ENCODE data around the gene ORC4. TPM values are rescaled to one million over a fixed set of nuclear protein-coding genes. Genes with fewer than 3 reads are reported as not detected.

The ORC4 gene
- total RNA-seq, 1 donor from 2014 or later: 41.3 TPM

DNA sequence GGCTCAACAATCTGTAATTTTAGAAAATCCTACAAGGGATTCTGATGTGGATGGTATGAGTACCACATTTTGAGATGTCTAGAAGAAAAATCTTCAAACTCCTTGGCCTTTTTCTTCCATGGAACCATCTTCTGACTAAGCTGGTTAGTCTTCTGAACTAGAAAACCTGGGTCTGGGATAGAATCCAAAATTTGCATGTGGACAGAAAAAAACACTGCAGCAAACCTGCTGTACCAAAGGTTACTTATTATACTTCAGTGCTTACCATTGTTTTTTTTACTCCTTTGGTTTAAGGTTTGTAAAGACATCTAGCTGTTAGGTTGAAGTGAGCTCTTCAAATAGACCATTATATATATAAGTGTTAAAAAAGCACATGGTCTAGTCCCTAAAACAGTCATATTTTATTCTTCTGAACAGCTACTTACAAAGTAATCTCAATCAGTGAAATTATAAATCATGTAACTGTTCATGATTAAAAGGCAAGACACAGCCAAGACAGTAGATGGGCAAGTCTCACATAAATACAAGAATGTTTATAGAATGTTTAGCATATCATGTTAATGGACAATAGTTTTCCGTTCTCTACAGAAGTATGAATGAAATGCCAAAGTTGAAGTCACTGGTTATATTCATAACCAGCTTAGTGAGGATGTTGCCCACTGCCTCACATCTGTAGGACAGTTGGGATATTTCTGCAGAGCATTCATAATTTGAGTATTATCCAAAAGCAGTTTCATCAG lies 85.5 kb downstream of the ORC4 start:
- no peak for ATAC-seq
- intact Hi-C loops (cut with DNase I): no loop called here
- Histone ChIP-seq H3K27ac (no peak overlapping the region), H3K27me3 (ENCODE audit: low read depth) (no peaks in the 10 kb centered on the region), H3K36me3 (peaks cover 36% of the 10 kb centered on the region), H3K4me1 (peaks cover 5% of the 10 kb centered on the region), H3K9me3 (no peaks in the 10 kb centered on the region), H3K4me3 (no peak overlapping the region)
- DNase-seq: no peak
- TF ChIP-seq CTCF (IDR thresholded peaks at IDR 0.05): no peak

GRCh38 chr2:147933931-147934330 lies 86.6 kb downstream of the ORC4 start:
- no peak for TF ChIP-seq CTCF (IDR thresholded peaks at IDR 0.05)
- H3K27ac ChIP-seq: no peak overlapping the region
- ATAC-seq (no peak), DNase-seq (no peak)
- no peaks in the 10 kb centered on the region for H3K4me1 ChIP-seq
- no peak overlapping the region for H3K4me3 ChIP-seq
- intact Hi-C loops (cut with DNase I): no loop called here
- no peaks in the 10 kb centered on the region for H3K9me3 ChIP-seq
- no peaks in the 10 kb centered on the region for H3K27me3 ChIP-seq (ENCODE audit: low read depth)
- peaks cover 36% of the 10 kb centered on the region for H3K36me3 ChIP-seq

- H3K36me3 ChIP-seq: peaks cover 35% of the 10 kb centered on the region
- no peak overlapping the region for H3K27ac ChIP-seq
- TF ChIP-seq CTCF (IDR thresholded peaks at IDR 0.05): no peak
- no peak overlapping the region for H3K4me3 ChIP-seq
- intact Hi-C loops (cut with DNase I): no loop called here
- no peaks in the 10 kb centered on the region for H3K27me3 ChIP-seq (ENCODE audit: low read depth)
- DNase-seq (no peak), ATAC-seq (no peak)
- peaks cover 11% of the 10 kb centered on the region for H3K4me1 ChIP-seq
- no peaks in the 10 kb centered on the region for H3K9me3 ChIP-seq
Observed at GRCh38 chr2:147927053-147927588, 93.4 kb downstream of the ORC4 start.

GRCh38 chr2:147925886-147926285 lies 94.7 kb downstream of the ORC4 start:
- H3K4me3 ChIP-seq: no peak overlapping the region
- intact Hi-C loops (cut with DNase I): no loop called here
- no peaks in the 10 kb centered on the region for H3K9me3 ChIP-seq
- TF ChIP-seq CTCF (IDR thresholded peaks at IDR 0.05): no peak
- DNase-seq (no peak), ATAC-seq (no peak)
- H3K27me3 ChIP-seq (ENCODE audit: low read depth): no peaks in the 10 kb centered on the region
- H3K4me1 ChIP-seq: peaks cover 11% of the 10 kb centered on the region
- no peak overlapping the region for H3K27ac ChIP-seq
- H3K36me3 ChIP-seq: peaks cover 38% of the 10 kb centered on the region

GRCh38 chr2:147924647-147925046 lies 95.9 kb downstream of the ORC4 start:
- Histone ChIP-seq H3K36me3 (peaks cover 40% of the 10 kb centered on the region), H3K4me1 (peaks cover 11% of the 10 kb centered on the region), H3K4me3 (no peak overlapping the region), H3K9me3 (no peaks in the 10 kb centered on the region), H3K27me3 (ENCODE audit: low read depth) (no peaks in the 10 kb centered on the region), H3K27ac (no peak overlapping the region)
- DNase-seq: no peak
- TF ChIP-seq CTCF (IDR thresholded peaks at IDR 0.05): no peak
- ATAC-seq: no peak
- intact Hi-C loops (cut with DNase I): no loop called here

Data from lower lobe of right lung (tissue), 2 donors.